Measurements from ENCODE around the gene NTSR1. TPM values are rescaled to one million over a fixed set of nuclear protein-coding genes. Genes with fewer than 3 reads are reported as not detected.

NTSR1 gene
- 4.9 TPM for total RNA-seq

DNA sequence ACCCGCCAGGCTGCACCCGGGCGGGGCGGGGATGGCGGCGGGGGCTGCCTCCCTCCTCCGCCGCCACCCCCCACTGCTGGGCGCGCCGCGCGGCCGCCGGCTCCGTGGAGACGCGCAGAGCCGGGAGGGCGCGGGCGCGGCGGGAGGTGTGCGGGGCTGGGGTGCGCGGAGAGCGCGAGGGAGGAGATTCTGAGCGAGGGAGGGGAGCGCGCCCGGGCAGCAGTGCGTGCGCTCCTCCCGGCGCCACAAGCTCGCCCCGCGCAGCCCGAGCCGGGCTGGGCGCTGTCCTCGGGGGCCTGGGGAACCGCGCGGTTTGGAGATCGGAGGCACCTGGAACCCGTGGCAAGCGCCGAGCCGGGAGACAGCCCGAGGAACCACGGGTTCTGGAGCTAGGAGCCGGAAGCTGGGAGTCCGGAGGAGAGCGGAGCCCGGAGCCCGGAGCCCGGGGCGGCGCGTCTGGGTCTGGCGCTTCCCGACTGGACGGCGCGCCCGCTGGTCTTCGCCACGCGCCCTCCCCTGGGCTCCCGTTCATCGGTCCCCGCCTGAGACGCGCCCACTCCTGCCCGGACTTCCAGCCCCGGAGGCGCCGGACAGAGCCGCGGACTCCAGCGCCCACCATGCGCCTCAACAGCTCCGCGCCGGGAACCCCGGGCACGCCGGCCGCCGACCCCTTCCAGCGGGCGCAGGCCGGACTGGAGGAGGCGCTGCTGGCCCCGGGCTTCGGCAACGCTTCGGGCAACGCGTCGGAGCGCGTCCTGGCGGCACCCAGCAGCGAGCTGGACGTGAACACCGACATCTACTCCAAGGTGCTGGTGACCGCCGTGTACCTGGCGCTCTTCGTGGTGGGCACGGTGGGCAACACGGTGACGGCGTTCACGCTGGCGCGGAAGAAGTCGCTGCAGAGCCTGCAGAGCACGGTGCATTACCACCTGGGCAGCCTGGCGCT is at the start of gene NTSR1:
Gene NTSR1, plus strand, starts transcription at position 246 of the 946 bp plus-strand sequence. Its CDS starts 372 bp downstream, at position 618.
- DNase-seq (ENCODE audit: low spot score in 2 of 2) = peak in 1 of 2 donors; percentile 62
- no peak for FAIRE-seq

DNA sequence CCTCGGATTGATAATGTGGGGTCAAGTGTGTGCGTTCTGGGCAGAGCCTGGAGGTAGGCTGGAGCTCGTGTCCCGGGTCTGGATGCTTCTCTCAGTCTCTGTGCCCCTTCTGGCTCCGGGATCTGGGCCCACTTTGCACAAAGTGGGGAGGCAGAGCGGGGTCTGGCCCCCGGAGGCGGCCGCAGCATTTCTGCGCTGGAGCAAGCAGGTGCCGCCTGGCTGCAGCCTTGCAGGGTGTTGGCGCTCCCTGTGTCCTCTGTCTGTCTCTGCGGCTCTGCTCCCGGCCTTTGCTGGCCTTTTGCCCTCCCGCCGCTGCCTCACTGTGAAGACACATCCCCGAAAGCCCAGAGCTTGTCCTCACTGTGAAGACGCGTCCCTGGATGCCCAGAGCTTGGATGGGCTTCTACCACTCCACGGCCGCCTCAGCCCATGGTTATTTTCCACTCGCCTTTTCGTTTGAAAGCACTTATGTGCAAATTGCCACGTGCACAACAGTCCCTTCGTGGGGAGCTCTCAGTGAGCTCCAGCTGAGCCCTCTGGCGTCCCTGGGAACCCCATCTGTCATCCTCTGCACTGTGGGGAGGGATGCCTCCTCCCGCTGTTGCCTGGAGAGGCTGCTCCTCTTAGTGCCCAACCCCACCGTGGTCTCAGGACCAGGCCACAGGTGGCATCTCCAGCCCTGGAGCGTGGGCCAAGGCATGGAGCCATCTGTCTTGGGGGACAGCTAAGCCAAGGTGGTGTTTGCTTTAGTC is 49.0 kb upstream of the NTSR1 start:
- FAIRE-seq = no peak
- no peak for DNase-seq (ENCODE audit: low spot score in 2 of 2)

GRCh38 chr20:62660240-62660615 is 48.4 kb upstream of the NTSR1 start:
- FAIRE-seq (no peak), DNase-seq (ENCODE audit: low spot score in 2 of 2) (no peak)

DNA sequence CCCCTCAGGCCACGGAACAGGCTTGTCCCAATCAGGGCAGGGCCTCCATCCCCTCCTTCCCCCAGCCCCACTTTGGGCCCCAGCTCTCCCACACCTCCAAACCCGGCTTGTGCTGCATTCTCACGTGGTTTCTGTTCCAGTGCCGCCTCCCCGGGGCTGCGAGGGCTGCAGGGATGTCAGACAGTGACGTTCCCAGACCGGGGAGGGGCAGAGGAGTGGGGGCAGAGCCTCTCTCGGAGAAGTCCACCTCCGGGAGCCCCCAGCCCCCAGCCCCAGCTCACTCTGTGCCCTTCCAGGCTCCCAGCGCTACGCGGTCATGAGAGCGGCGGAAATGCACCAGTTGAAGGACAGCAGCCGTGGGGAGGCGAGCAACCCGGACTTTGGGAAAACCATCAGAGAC is 47.9 kb upstream of the NTSR1 start:
- DNase-seq (ENCODE audit: low spot score in 2 of 2) = no peak
- no peak for FAIRE-seq

DNA sequence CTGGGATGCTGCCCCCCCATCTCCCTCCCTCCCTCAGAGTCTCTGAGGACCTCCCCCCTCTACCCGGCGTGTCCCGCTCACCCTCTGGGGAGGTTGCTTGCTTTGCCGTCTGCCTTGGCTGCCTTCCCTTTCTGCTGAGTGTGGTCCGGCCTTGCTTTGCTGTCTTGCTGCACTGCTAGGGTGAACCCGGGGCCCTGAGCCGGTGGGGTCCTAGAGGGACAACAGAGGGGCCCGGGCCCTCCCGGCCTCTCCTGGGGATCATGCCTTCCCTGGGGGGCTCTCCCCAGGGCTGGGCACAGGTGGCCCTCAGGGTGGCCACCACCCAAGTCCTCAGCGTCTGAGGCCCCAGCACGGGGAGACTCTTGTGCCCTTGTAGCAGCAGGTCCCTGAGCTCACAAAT is 47.0 kb upstream of the NTSR1 start:
- FAIRE-seq (no peak), DNase-seq (ENCODE audit: low spot score in 2 of 2) (no peak)

GRCh38 chr20:62662422-62662821 is 46.2 kb upstream of the NTSR1 start:
- no peak for DNase-seq (ENCODE audit: low spot score in 2 of 2)
- FAIRE-seq = no peak

DNA sequence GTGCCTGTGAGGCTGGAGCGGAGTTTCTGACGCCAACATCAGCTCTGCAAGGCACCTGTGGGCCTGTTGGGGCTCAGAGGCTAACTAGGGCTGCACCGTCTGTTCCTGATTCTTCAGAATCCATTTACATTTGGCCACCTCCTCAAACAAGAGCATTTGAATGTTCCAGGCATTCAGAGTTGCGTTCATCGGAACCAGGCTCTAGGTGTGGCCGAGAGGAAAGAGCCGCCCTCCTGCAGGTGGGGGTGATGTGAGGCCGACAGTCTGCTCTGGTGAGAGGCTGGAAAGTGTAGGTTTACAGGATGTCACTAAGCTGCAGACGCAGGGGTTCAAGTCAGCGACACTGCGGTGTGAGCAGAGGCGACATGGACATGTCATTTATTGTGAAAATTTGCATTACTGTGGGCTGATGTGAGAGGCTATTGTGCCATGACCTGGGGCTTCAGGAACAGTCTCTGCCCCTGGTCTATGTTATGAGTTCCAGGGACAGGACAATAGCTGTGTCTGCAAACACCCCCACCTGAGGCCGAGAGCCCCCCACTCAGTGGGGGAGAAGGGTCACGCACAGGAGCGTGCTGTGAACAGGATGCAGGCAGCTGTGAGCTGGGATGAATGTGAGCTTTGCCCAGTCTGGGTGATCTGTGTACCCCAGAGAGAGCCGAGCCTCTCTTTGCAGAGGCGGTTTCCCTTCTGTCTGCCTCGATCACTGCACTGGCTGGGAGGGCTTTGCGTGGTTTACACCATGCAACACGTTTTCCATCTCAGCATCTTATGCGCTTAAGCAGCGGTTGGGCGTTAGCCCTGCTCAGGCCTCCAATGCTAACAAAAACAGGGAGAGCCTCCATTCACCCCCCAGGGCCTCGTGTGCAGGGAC is 45.3 kb upstream of the NTSR1 start:
- no peak for DNase-seq (ENCODE audit: low spot score in 2 of 2)
- FAIRE-seq = no peak

GRCh38 chr20:62664019-62664971 is 44.3 kb upstream of the NTSR1 start:
- DNase-seq (ENCODE audit: low spot score in 2 of 2) (no peak), FAIRE-seq (no peak)

DNA sequence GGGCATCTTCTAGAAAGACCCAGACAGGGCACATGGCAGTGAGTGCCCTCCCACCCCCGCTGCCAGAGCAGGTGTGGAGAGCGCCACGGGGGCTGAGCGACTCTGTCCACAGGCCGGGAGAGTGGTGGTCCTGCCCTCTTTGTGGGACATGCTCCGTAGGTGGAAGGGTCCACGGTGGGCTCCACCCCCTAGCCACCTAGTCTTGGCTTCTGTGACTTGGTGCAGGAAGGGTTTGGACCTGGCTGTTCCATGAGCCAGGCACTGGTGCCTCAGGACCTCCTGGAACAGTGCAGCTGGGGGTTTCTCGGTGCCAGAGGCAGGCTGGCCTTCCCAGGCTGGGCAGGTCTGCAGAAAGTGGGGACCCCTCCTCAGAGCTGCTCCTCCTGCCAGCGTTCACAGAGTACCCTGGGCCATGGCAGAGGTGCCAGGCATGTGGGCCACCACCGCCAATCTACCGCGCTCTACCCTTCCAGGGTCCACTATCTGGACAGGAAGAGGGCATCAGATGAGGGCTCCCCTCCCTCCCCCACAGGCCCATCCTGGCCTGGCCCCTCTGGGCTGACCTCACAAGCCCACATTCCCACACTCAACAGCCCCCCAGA is 43.4 kb upstream of the NTSR1 start:
- DNase-seq (ENCODE audit: low spot score in 2 of 2) (no peak), FAIRE-seq (no peak)

GRCh38 chr20:62665826-62666735 is 42.6 kb upstream of the NTSR1 start:
- no peak for FAIRE-seq
- no peak for DNase-seq (ENCODE audit: low spot score in 2 of 2)

- DNase-seq (ENCODE audit: low spot score in 2 of 2) = peak in 1 of 2 donors; percentile 62
- no peak for FAIRE-seq
These were observed 41.7 kb upstream of the NTSR1 start for GRCh38 chr20:62666736-62667529.

GRCh38 chr20:62667530-62668440 is 40.9 kb upstream of the NTSR1 start:
- FAIRE-seq = no peak

DNA sequence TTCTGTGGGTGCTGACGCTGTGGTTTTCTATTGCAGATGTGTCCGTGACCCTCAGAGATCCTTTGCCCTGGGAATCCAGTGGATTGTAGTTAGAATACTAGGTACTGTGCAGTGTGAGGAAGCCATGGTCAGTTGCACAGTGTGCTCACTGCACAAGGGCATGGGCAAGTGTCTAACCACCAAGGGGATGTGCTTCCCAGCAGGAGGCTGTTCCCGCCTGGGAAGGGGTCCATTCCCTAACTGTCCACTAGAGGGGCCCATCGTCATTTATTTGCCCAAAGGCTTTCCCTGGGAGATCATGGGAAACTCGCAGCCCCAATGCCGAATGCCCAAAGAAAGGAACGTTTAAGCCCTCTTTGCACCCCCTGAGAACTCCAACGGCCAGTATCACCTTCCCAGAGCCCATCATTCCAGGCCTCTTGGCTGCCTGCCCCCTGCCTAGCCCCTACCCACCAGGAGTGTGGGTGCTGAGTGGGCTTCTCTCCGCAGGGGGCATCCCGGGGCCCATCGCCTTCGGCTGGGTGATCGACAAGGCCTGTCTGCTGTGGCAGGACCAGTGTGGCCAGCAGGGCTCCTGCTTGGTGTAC is 40.1 kb upstream of the NTSR1 start:
- DNase-seq (ENCODE audit: low spot score in 2 of 2) = peak; percentile 90 to 95
- FAIRE-seq = no peak

More at GRCh38 chr20:62667530-62668440, 40.9 kb upstream of the NTSR1 start:
- DNase-seq (ENCODE audit: low spot score in 2 of 2) = no peak

GRCh38 chr20:62669249-62669648 is 39.4 kb upstream of the NTSR1 start:
- FAIRE-seq = no peak
- DNase-seq (ENCODE audit: low spot score in 2 of 2) = no peak

DNA sequence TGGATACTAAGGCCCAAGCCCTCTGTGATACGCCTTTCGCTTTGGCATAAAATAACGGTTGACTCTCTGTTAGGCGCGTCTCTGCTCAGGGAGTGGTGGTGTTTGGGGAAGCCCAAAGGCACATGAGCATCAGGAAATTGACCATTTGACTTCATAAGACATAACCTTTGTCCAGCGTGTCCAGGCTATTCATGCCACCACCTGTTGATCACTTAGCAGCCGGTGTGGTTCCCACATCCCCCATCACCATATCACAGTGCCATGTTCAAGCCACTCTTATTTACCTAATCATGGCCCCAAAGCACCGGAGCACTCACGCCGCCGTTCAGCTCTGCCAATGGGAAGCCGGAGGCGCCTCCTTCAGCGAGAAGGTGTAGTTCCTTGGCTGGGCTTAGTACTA is 38.5 kb upstream of the NTSR1 start:
- FAIRE-seq = no peak
- no peak for DNase-seq (ENCODE audit: low spot score in 2 of 2)

- no peak for DNase-seq (ENCODE audit: low spot score in 2 of 2)
- no peak for FAIRE-seq
These were observed 37.6 kb upstream of the NTSR1 start for GRCh38 chr20:62670998-62671397.
